Esophagus squamous epithelium (tissue), 5 donors: Measurements from ENCODE around the gene SRRM2. TPM values are rescaled to one million over a fixed set of nuclear protein-coding genes. Genes with fewer than 3 reads are reported as not detected.

Experiments
- DNase-seq: peaks from one replicate; lab custom pipeline; 2025; lab: John Stamatoyannopoulos, UW
- H3K27ac ChIP-seq, 4 donors: fragments of 200-600 bp; sonication (generic); one replicate each; pipeline ENCODE4 v1.5.1; 2016 to 2019; ENCODE audit warnings: mild to moderate bottlenecking in 1 of 4
- H3K27me3 ChIP-seq, 4 donors: fragments of 200-600 bp; sonication (generic); 1 replicate in 3 of 4; 2 replicates in 1 of 4; pipeline versions ENCODE4 v1.5.1 to v1.6.0; 2017 to 2021; ENCODE audit warnings: antibody characterized with exemption in 1 of 4
- H3K36me3 ChIP-seq, 3 donors: fragments of 200-600 bp; sonication (generic); one replicate each; pipeline ENCODE4 v1.5.1; 2016 to 2019
- H3K4me1 ChIP-seq, 3 donors: fragments of 200-600 bp; sonication (generic); one replicate each; pipeline ENCODE4 v1.5.1; 2017 to 2019
- H3K4me3 ChIP-seq, 4 donors: fragments of 200-600 bp; sonication (generic); 1 replicate in 3 of 4; 2 replicates in 1 of 4; pipeline ENCODE4 v1.5.1; 2016 to 2019; ENCODE audit warnings: mild to moderate bottlenecking in 2 of 4, moderate library complexity in 1 of 4
- H3K9me3 ChIP-seq, 3 donors: fragments of 200-600 bp; sonication (generic); one replicate each; pipeline ENCODE4 v1.5.1; 2016 to 2019
- CTCF ChIP-seq, 6 experiments: fragments of 450-650 bp in 4 of 6; fragments of 200-600 bp in 2 of 6; sonication (generic) in 2 of 6; IDR thresholded peaks; one replicate each; pipeline ENCODE4 v1.5.1; 2016 to 2019; ENCODE audit warnings: antibody characterized with exemption in 6 of 6, mild to moderate bottlenecking in 4 of 6, moderate library complexity in 4 of 6
- POLR2A ChIP-seq, 4 donors: fragments of 450-650 bp; IDR thresholded peaks; one replicate each; pipeline ENCODE4 v1.6.1; 2017; ENCODE audit warnings: antibody characterized with exemption in 4 of 4, mild to moderate bottlenecking in 4 of 4, moderate library complexity in 3 of 4
- WGBS, 2 donors: methylation state at CpG; one replicate each; pipeline ENCODE4 v1.1.5; 2018; 5-methylcytosine and 5-hydroxymethylcytosine counted together
- intact Hi-C: fragments of 100-400 bp; cut with DNase I; formaldehyde crosslinking; loops from one replicate; pipeline ENCODE4 v1.15.0; 2022
- total RNA-seq, 4 donors: library from RNA; depleted of rRNA; stranded (reverse); fragments of >200 nt; gene quantifications; one replicate each; pipeline ENCODE4 v1.1.0, GENCODE V29; 2016
- donor health status: DM: yes; HTN: yes; CAD: no.

SRRM2 gene
- total RNA-seq, 4 donors from 2014 or later, result 80.7 to 290 (median 233) TPM

- Histone ChIP-seq H3K9me3 (no peaks in the 10 kb centered on the region), H3K27me3 (peaks cover 0 to 65% (median 0%) of the 10 kb centered on the region in 4 donors), H3K4me3 (no peak overlapping the region), H3K27ac (no peak overlapping the region), H3K36me3 (no peaks in the 10 kb centered on the region), H3K4me1 (peaks cover 0 to 12% (median 6%) of the 10 kb centered on the region in 3 donors)
- intact Hi-C loops, result no loop called here
- 77 to 91% methylated on average over 10 of the region's 10 CpGs for WGBS, 2 donors
- TF ChIP-seq POLR2A (IDR thresholded peaks at IDR 0.05) (no peak), CTCF (IDR thresholded peaks at IDR 0.05) (no peak)
- DNase-seq, result no peak
Measured at GRCh38 chr16:2792940-2793339, 40.5 kb downstream of the SRRM2 start.

GRCh38 chr16:2795395-2796143, 43.1 kb downstream of the SRRM2 start:
- Histone ChIP-seq H3K27ac (no peak overlapping the region), H3K4me3 (no peak overlapping the region), H3K27me3 (peaks cover 0 to 57% (median 0%) of the 10 kb centered on the region in 4 donors), H3K36me3 (no peaks in the 10 kb centered on the region), H3K9me3 (no peaks in the 10 kb centered on the region), H3K4me1 (peaks cover 0 to 12% (median 6%) of the 10 kb centered on the region in 3 donors)
- no peak for TF ChIP-seq CTCF (IDR thresholded peaks at IDR 0.05)
- no peak for DNase-seq
- intact Hi-C loops, result no loop called here
- 49 to 50% methylated on average over 7 of the region's 7 CpGs for WGBS, 2 donors

GRCh38 chr16:2798723-2799204, 46.3 kb downstream of the SRRM2 start:
- TF ChIP-seq CTCF (IDR thresholded peaks at IDR 0.05) (no peak), POLR2A (IDR thresholded peaks at IDR 0.05) (no peak)
- Histone ChIP-seq H3K36me3 (no peaks in the 10 kb centered on the region), H3K9me3 (peaks cover 0 to 6% (median 3%) of the 10 kb centered on the region in 3 donors), H3K4me1 (peaks cover 0 to 12% (median 6%) of the 10 kb centered on the region in 3 donors), H3K27ac (no peak overlapping the region), H3K4me3 (no peak overlapping the region), H3K27me3 (peaks cover 0 to 38% (median 0%) of the 10 kb centered on the region in 4 donors)
- DNase-seq, result no peak
- WGBS, 2 donors, result 79% methylated on average over 4 of the region's 39 CpGs; no CpG with 5 or more reads in 1 of the 2 donors
- intact Hi-C loops, result no loop called here

- Histone ChIP-seq H3K27ac (no peak overlapping the region), H3K4me1 (peaks cover 0 to 6% (median 2%) of the 10 kb centered on the region in 3 donors), H3K9me3 (peaks cover 0 to 12% (median 9%) of the 10 kb centered on the region in 3 donors), H3K36me3 (no peaks in the 10 kb centered on the region), H3K27me3 (peaks cover 0 to 34% (median 0%) of the 10 kb centered on the region in 4 donors), H3K4me3 (no peak overlapping the region)
- intact Hi-C loops, result no loop called here
- TF ChIP-seq CTCF (IDR thresholded peaks at IDR 0.05) (no peak), POLR2A (IDR thresholded peaks at IDR 0.05) (no peak)
- DNase-seq, result no peak
- 86% methylated on average over 17 to 18 of the region's 21 CpGs for WGBS, 2 donors
Measured at GRCh38 chr16:2799205-2799858, 46.9 kb downstream of the SRRM2 start.

- no peaks in the 10 kb centered on the region for H3K36me3 ChIP-seq
- peaks cover 0 to 37% (median 0%) of the 10 kb centered on the region in 4 donors for H3K27me3 ChIP-seq
- H3K4me3 ChIP-seq, result no peak overlapping the region
- TF ChIP-seq CTCF (IDR thresholded peaks at IDR 0.05), result no peak
- TF ChIP-seq POLR2A (IDR thresholded peaks at IDR 0.05), result no peak
- no peak overlapping the region for H3K27ac ChIP-seq
- peaks cover 0 to 14% (median 14%) of the 10 kb centered on the region in 3 donors for H3K9me3 ChIP-seq
- DNase-seq, result no peak
- peaks cover 0 to 1% (median 0%) of the 10 kb centered on the region in 3 donors for H3K4me1 ChIP-seq
- intact Hi-C loops, result no loop called here
- 67% methylated on average over 1 of the region's 1 CpG; no CpG with 5 or more reads in 1 of the 2 donors for WGBS, 2 donors
Measured at GRCh38 chr16:2799859-2800226, 47.4 kb downstream of the SRRM2 start.
